Measurements from ENCODE around the gene COPS2. TPM values are rescaled to one million over a fixed set of nuclear protein-coding genes. Genes with fewer than 3 reads are reported as not detected.

COPS2 gene
- polyA plus RNA-seq, 1 donor (not counting 4 experiments of a cell fraction or from before 2014, with no cell fraction given), result 114 TPM

GRCh38 chr15:49093252-49094105, 61.9 kb downstream of the COPS2 start:
- Histone ChIP-seq H3K27ac (ENCODE audit: control insufficient read depth, insufficient read depth, low read length) (no peak overlapping the region), H2AFZ (ENCODE audit: control insufficient read depth, low read length) (no peak overlapping the region), H3K27me3 (ENCODE audit: control insufficient read depth, extremely low read depth, insufficient read depth, low read length) (no peaks in the 10 kb centered on the region), H3K36me3 (ENCODE audit: control insufficient read depth in 2 of 2, extremely low read depth in 1 of 2, insufficient read depth in 2 of 2, low read length in 2 of 2) (no peaks in the 10 kb centered on the region), H3K4me2 (ENCODE audit: control insufficient read depth, extremely low read depth, insufficient read depth, low read depth, low read length) (no peak overlapping the region), H3K4me1 (ENCODE audit: control insufficient read depth, extremely low read depth, insufficient read depth, low read length) (no peaks in the 10 kb centered on the region), H3K4me3 (ENCODE audit: control insufficient read depth in 2 of 3, extremely low read depth in 1 of 3, insufficient read depth in 2 of 3, low read depth in 1 of 3, low read length in 3 of 3) (no peak overlapping the region), H3K79me2 (ENCODE audit: control insufficient read depth, insufficient read depth, low read length) (no peaks in the 10 kb centered on the region), H3K9me3 (ENCODE audit: control insufficient read depth, low read depth, low read length) (no peaks in the 10 kb centered on the region), H3K9me1 (ENCODE audit: control insufficient read depth, extremely low read depth, insufficient read depth, low read length) (no peaks in the 10 kb centered on the region), H4K20me1 (ENCODE audit: control insufficient read depth, extremely low read depth, insufficient read depth, low read length) (no peaks in the 10 kb centered on the region), H3K9ac (ENCODE audit: control insufficient read depth, extremely low read depth, insufficient read depth, low read length) (no peak overlapping the region)
- DNase-seq (ENCODE audit: low read depth, low spot score) (no peak), FAIRE-seq (no peak)
- TF ChIP-seq CTCF (optimal IDR thresholded peaks at IDR 0.05 in 1 of 3, IDR thresholded peaks at IDR 0.05 in 1 of 3, conservative IDR thresholded peaks at IDR 0.05 in 1 of 3; ENCODE audit: extremely low read depth in 1 of 3, insufficient read depth in 2 of 3, low read length in 3 of 3), result no peak
- dilution Hi-C loops (cut with MboI; ENCODE audit: extremely low pct_ligation_motif_present, low sequenced_read_pairs), result no loop called here

- Histone ChIP-seq H3K27me3 (ENCODE audit: control insufficient read depth, extremely low read depth, insufficient read depth, low read length) (no peaks in the 10 kb centered on the region), H3K36me3 (ENCODE audit: control insufficient read depth in 2 of 2, extremely low read depth in 1 of 2, insufficient read depth in 2 of 2, low read length in 2 of 2) (no peaks in the 10 kb centered on the region), H3K79me2 (ENCODE audit: control insufficient read depth, insufficient read depth, low read length) (no peaks in the 10 kb centered on the region), H3K9ac (ENCODE audit: control insufficient read depth, extremely low read depth, insufficient read depth, low read length) (no peak overlapping the region), H3K27ac (ENCODE audit: control insufficient read depth, insufficient read depth, low read length) (no peak overlapping the region), H3K4me3 (ENCODE audit: control insufficient read depth in 2 of 3, extremely low read depth in 1 of 3, insufficient read depth in 2 of 3, low read depth in 1 of 3, low read length in 3 of 3) (no peak overlapping the region), H2AFZ (ENCODE audit: control insufficient read depth, low read length) (no peak overlapping the region), H4K20me1 (ENCODE audit: control insufficient read depth, extremely low read depth, insufficient read depth, low read length) (no peaks in the 10 kb centered on the region), H3K9me1 (ENCODE audit: control insufficient read depth, extremely low read depth, insufficient read depth, low read length) (no peaks in the 10 kb centered on the region), H3K9me3 (ENCODE audit: control insufficient read depth, low read depth, low read length) (no peaks in the 10 kb centered on the region), H3K4me2 (ENCODE audit: control insufficient read depth, extremely low read depth, insufficient read depth, low read depth, low read length) (no peak overlapping the region), H3K4me1 (ENCODE audit: control insufficient read depth, extremely low read depth, insufficient read depth, low read length) (no peaks in the 10 kb centered on the region)
- dilution Hi-C loops (cut with MboI; ENCODE audit: extremely low pct_ligation_motif_present, low sequenced_read_pairs), result no loop called here
- DNase-seq (ENCODE audit: low read depth, low spot score) (no peak), FAIRE-seq (no peak)
- no peak for TF ChIP-seq CTCF (optimal IDR thresholded peaks at IDR 0.05 in 1 of 3, IDR thresholded peaks at IDR 0.05 in 1 of 3, conservative IDR thresholded peaks at IDR 0.05 in 1 of 3; ENCODE audit: extremely low read depth in 1 of 3, insufficient read depth in 2 of 3, low read length in 3 of 3)
- no peak for TF ChIP-seq EZH2 (IDR thresholded peaks at IDR 0.05; ENCODE audit: low read length)
Measured at GRCh38 chr15:49088996-49089395, 66.4 kb downstream of the COPS2 start.

Data from keratinocyte (primary cell).